Kidney (tissue), 14 donors: Measurements from ENCODE around the gene ATP6V0A4. TPM values are rescaled to one million over a fixed set of nuclear protein-coding genes. Genes with fewer than 3 reads are reported as not detected.

Experiments used
- DNase-seq, 5 donors: peaks; one replicate each; pipeline ENCODE4 v3.0.0-alpha.2; 2013 to 2020
- FAIRE-seq: peaks from 2 replicates; lab custom pipeline; 2012; peaks lifted over from hg19 to GRCh38; lab: Jason Lieb, UNC
- H3K27ac ChIP-seq, 2 donors: one replicate each; pipeline ENCODE4 v1.7.0; 2013; ENCODE audit warnings: low read depth in 2 of 2, low read length in 2 of 2, inconsistent platforms in 1 of 2
- H3K27me3 ChIP-seq: one replicate; pipeline ENCODE4 v1.7.1; 2013; ENCODE audit warnings: low read length, inconsistent platforms; ENCODE audit not compliant: control insufficient read depth, insufficient read depth
- H3K36me3 ChIP-seq, 3 donors: one replicate each; pipeline versions ENCODE4 v1.7.0 to v1.7.1; 2013; ENCODE audit warnings: low read length in 3 of 3, control low read depth in 1 of 3, inconsistent platforms in 1 of 3; ENCODE audit not compliant: insufficient read depth in 3 of 3, control insufficient read depth in 2 of 3
- H3K4me1 ChIP-seq, 3 donors: one replicate each; pipeline versions ENCODE4 v1.7.0 to v1.7.1; 2013; ENCODE audit warnings: low read length in 3 of 3, inconsistent platforms in 1 of 3, low read depth in 1 of 3; ENCODE audit not compliant: control insufficient read depth in 2 of 3, insufficient read depth in 2 of 3
- H3K4me3 ChIP-seq, 3 donors: one replicate each; pipeline versions ENCODE4 v1.7.0 to v1.8.1; 2013; ENCODE audit warnings: low read length in 3 of 3, control low read depth in 1 of 3, inconsistent platforms in 1 of 3
- H3K9ac ChIP-seq, 3 donors: one replicate each; pipeline versions ENCODE4 v1.7.0 to v1.7.1; 2013; ENCODE audit warnings: low read length in 3 of 3, control low read depth in 1 of 3, inconsistent platforms in 1 of 3
- H3K9me3 ChIP-seq, 3 donors: one replicate each; pipeline versions ENCODE4 v1.7.0 to v1.7.1; 2013; ENCODE audit warnings: low read length in 3 of 3, control low read depth in 1 of 3, inconsistent platforms in 1 of 3; ENCODE audit not compliant: control insufficient read depth in 2 of 3, insufficient read depth in 1 of 3
- CTCF ChIP-seq: IDR thresholded peaks from 3 replicates; pipeline ENCODE4 v1.5.1; 2012; ENCODE audit warnings: mild to moderate bottlenecking, moderate library complexity, borderline replicate concordance; ENCODE audit not compliant: insufficient read depth; ENCODE audit errors: extremely low read depth
- intact Hi-C: fragments of 100-400 bp; cut with DNase I; formaldehyde crosslinking; loops from one replicate; pipeline ENCODE4 v1.11.1; 2022
- polyA plus RNA-seq: library from polyadenylated mRNA; stranded (reverse); fragments of 350-450 nt; fragmentation: Illumina TruSeq; extraction: RNeasy Lipid Tissue Mini Kit (QIAGEN cat#74804); gene quantifications from one replicate; pipeline ENCODE4 v1.2.3, GENCODE V29; 2014; ENCODE audit warnings: low read depth, low replicate concordance; ENCODE audit not compliant: insufficient read depth
- total RNA-seq: library from RNA; stranded (reverse); fragmentation: NEBNext Ultra II Directional; extraction: Animal tissue kit (Norgen Biotek cat#: 25700); gene quantifications from one replicate; pipeline ENCODE4 v1.2.1, GENCODE V29; 2021
- donor health status: control.
- donor health status: control.
- donor health status: control.
- donor health status: control.
- donor health status: control.
- donor health status: DM: yes; HTN: yes; CAD: no.
- donor health status: Normal renal cell carcinoma (clear cell type).

ATP6V0A4 gene
- total and polyA plus RNA-seq, 2 donors from 2014 or later: 30.5 to 140 TPM

- no peak overlapping the region for H3K4me3 ChIP-seq
- no peak for TF ChIP-seq CTCF
- peaks cover 0 to 2% (median under 1%) of the 10 kb centered on the region in 3 donors for H3K36me3 ChIP-seq
- FAIRE-seq: no peak
- no peak overlapping the region for H3K9ac ChIP-seq
- no peaks in the 10 kb centered on the region for H3K9me3 ChIP-seq
- intact Hi-C loops: no loop called here
- DNase-seq: peak in 1 of 5 donors; percentile 15
- no peak overlapping the region for H3K27ac ChIP-seq
- peaks cover 0 to 2% (median 0%) of the 10 kb centered on the region in 3 donors for H3K4me1 ChIP-seq
- no peaks in the 10 kb centered on the region for H3K27me3 ChIP-seq
These were observed 58.1 kb downstream of the ATP6V0A4 start for GRCh38 chr7:138739859-138740258.

GRCh38 chr7:138738551-138739335 lies 59.3 kb downstream of the ATP6V0A4 start:
- Histone ChIP-seq H3K36me3 (peaks cover 0 to 2% (median 0%) of the 10 kb centered on the region in 3 donors), H3K4me1 (peaks cover 0 to 2% (median 0%) of the 10 kb centered on the region in 3 donors), H3K9me3 (no peaks in the 10 kb centered on the region), H3K27ac (no peak overlapping the region), H3K27me3 (no peaks in the 10 kb centered on the region), H3K9ac (no peak overlapping the region), H3K4me3 (no peak overlapping the region)
- DNase-seq (peak; percentile 91 to 97 (median 93)), FAIRE-seq (peak; percentile 25)
- intact Hi-C loops: no loop called here
- peak; percentile 90 for TF ChIP-seq CTCF

- intact Hi-C loops: no loop called here
- DNase-seq (peak in 1 of 5 donors; percentile 32), FAIRE-seq (no peak)
- Histone ChIP-seq H3K27me3 (no peaks in the 10 kb centered on the region), H3K27ac (no peak overlapping the region), H3K9ac (no peak overlapping the region), H3K4me3 (no peak overlapping the region), H3K36me3 (peaks cover 0 to 2% (median 0%) of the 10 kb centered on the region in 3 donors), H3K4me1 (peaks cover 0 to 2% (median 0%) of the 10 kb centered on the region in 3 donors), H3K9me3 (no peaks in the 10 kb centered on the region)
- no peak for TF ChIP-seq CTCF
These were observed 59.9 kb downstream of the ATP6V0A4 start for GRCh38 chr7:138738114-138738513.
